ENCODE results near the gene CCL2.

DNA sequence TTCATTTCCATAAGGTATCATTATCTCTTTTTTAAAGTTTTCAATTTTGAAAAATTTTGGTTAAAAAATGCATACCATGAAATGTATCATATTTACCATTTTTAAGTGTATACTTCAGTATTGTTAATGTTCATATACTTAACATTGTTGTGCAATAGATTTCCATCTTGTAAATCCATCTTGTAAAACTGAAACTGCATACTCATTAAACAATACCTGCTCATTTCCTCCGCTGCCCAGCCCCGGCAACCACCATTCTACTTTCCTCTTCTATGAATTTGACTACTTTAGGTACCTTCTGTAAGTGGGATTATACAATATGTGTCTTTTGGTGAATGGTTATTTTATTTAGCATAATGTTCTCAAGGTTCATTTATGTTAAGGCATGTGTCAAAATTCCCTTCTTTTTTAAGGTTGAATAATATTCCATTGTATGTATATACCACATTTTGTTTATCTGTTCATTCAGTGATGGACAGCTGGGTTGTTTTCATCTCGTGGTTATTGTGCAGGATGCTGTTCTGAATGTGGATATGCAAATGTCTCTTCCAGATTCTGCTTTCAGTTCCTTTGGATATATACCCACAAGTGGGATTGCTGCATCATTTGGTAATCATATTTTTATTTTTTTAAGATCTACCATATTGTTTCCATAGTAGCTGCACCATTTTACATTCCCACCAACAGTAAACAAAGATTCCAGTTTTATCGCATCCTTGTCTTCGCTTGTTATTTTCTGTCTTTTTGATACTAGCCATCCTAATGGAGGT is 6.7 kb downstream of the CCL2 start:
- TF ChIP-seq POLR2AphosphoS5 (IDR thresholded peaks at IDR 0.05; ENCODE audit: borderline replicate concordance, low read depth, low read length) (no peak), EZH2 (IDR thresholded peaks at IDR 0.05) (no peak), FOXP2 (optimal IDR thresholded peaks at IDR 0.05; ENCODE audit: control extremely low read depth, extremely low read length, insufficient read depth) (no peak)
